IMR-90 (cell line): ENCODE results near the gene CFAP52. TPM values are rescaled to one million over a fixed set of nuclear protein-coding genes. Genes with fewer than 3 reads are reported as not detected.

Source experiments
- ATAC-seq: fragments of 200-7000 bp; cut with Tn5 transposase; 2 replicates; pipeline ENCODE4 v1.9.1; 2020; ENCODE audit warnings: low read depth, mild to moderate bottlenecking, moderate library complexity
- BruUV-seq: library from RNA; stranded (reverse); fragments of 400-500 nt; replicated peaks from 2 replicates; lab custom pipeline; 2021; lab: Mats Ljungman, UMichigan
- CTCF ChIA-PET: fragments of 300-600 bp; formaldehyde crosslinking; extraction: SDS; loops from one replicate; lab custom pipeline; 2021; ENCODE audit warnings: antibody characterized with exemption; lab: Yijun Ruan, JAX
- POLR2A ChIA-PET: fragments of 300-600 bp; sonication (Branson Sonifier 250); formaldehyde crosslinking; loops from one replicate; lab custom pipeline; 2022; ENCODE audit warnings: antibody characterized with exemption; ENCODE audit not compliant: unreplicated experiment; lab: Charles Lee
- DNase-seq: peaks from one replicate; pipeline ENCODE4 v3.0.0; 2013
- H2AFZ ChIP-seq: replicated peaks from 2 replicates; pipeline ENCODE3; 2013; ENCODE audit warnings: low read length, mild to moderate bottlenecking; ENCODE audit not compliant: poor library complexity
- H2AK5ac ChIP-seq: 2 replicates; pipeline ENCODE4 v1.6.1; 2013; ENCODE audit warnings: low read depth, low read length, inconsistent platforms
- H2AK9ac ChIP-seq: replicated peaks from 2 replicates; pipeline ENCODE3; 2013; ENCODE audit warnings: mild to moderate bottlenecking, low read depth, low read length, moderate library complexity; ENCODE audit not compliant: poor library complexity
- H2BK120ac ChIP-seq: 2 replicates; pipeline ENCODE4 v1.6.1; 2013; ENCODE audit warnings: low read depth, low read length, inconsistent platforms
- H2BK15ac ChIP-seq: 3 replicates; pipeline ENCODE4 v1.6.1; 2013; ENCODE audit warnings: low read depth, low read length, inconsistent platforms
- H2BK20ac ChIP-seq: 2 replicates; pipeline ENCODE4 v1.6.1; 2013; ENCODE audit warnings: low read depth, mild to moderate bottlenecking, inconsistent platforms, low read length, moderate library complexity
- H2BK5ac ChIP-seq: 2 replicates; pipeline ENCODE4 v1.6.1; 2013; ENCODE audit warnings: mild to moderate bottlenecking, low read depth, low read length, inconsistent platforms; ENCODE audit not compliant: poor library complexity, severe bottlenecking
- H3K14ac ChIP-seq: replicated peaks from 2 replicates; pipeline ENCODE4 v1.6.1; 2013; ENCODE audit warnings: low read depth, low read length, inconsistent platforms
- H3K18ac ChIP-seq: 2 replicates; pipeline ENCODE4 v1.6.1; 2013; ENCODE audit warnings: low read depth, low read length, control low read depth
- H3K23ac ChIP-seq: 2 replicates; pipeline ENCODE4 v1.6.1; 2013; ENCODE audit warnings: low read depth, low read length, inconsistent platforms
- H3K27ac ChIP-seq: 2 replicates; pipeline ENCODE4 v1.5.1; 2013; ENCODE audit warnings: mild to moderate bottlenecking, control low read depth, low read length; ENCODE audit not compliant: insufficient read depth
- H3K27me3 ChIP-seq: 2 replicates; pipeline ENCODE4 v1.6.1; 2013; ENCODE audit warnings: low read length; ENCODE audit not compliant: control insufficient read depth, insufficient read depth
- H3K36me3 ChIP-seq: 2 replicates; pipeline ENCODE4 v1.6.1; 2013; ENCODE audit warnings: low read length, mixed read lengths; ENCODE audit not compliant: control insufficient read depth, insufficient read depth
- H3K4ac ChIP-seq: 2 replicates; pipeline ENCODE4 v1.6.1; 2013; ENCODE audit warnings: low read depth, low read length, inconsistent platforms
- H3K4me1 ChIP-seq: 2 replicates; pipeline ENCODE4 v1.6.1; 2013; ENCODE audit warnings: low read length, mixed read lengths; ENCODE audit not compliant: control insufficient read depth, insufficient read depth
- H3K4me2 ChIP-seq: 2 replicates; pipeline ENCODE4 v1.6.1; 2013; ENCODE audit warnings: low read depth, mild to moderate bottlenecking, control low read depth, low read length, moderate library complexity
- H3K4me3 ChIP-seq: 2 replicates; pipeline ENCODE4 v1.5.1; 2013; ENCODE audit warnings: low read depth, mild to moderate bottlenecking, control low read depth, low read length, moderate library complexity; ENCODE audit not compliant: insufficient read depth
- H3K56ac ChIP-seq: 2 replicates; pipeline ENCODE4 v1.6.1; 2013; ENCODE audit warnings: low read length, inconsistent platforms; ENCODE audit not compliant: insufficient read depth; ENCODE audit errors: extremely low read depth
- H3K79me1 ChIP-seq, 2 experiments: 2 replicates each; pipeline ENCODE4 v1.6.1; 2013; ENCODE audit warnings: low read length in 2 of 2, inconsistent platforms in 1 of 2, low read depth in 1 of 2
- H3K9ac ChIP-seq: 2 replicates; pipeline ENCODE4 v1.6.1; 2013; ENCODE audit warnings: low read depth, low read length, control low read depth
- H3K9me1 ChIP-seq: 2 replicates; pipeline ENCODE4 v1.6.1; 2013; ENCODE audit warnings: low read length, inconsistent platforms; ENCODE audit not compliant: insufficient read depth
- H3K9me3 ChIP-seq: 2 replicates; pipeline ENCODE4 v1.6.1; 2013; ENCODE audit warnings: low read length; ENCODE audit not compliant: control insufficient read depth, insufficient read depth
- H4K20me1 ChIP-seq: 2 replicates; pipeline ENCODE4 v1.6.1; 2013; ENCODE audit warnings: low read length, inconsistent platforms; ENCODE audit not compliant: insufficient read depth
- H4K5ac ChIP-seq: 2 replicates; pipeline ENCODE4 v1.6.1; 2013; ENCODE audit warnings: mild to moderate bottlenecking, low read depth, low read length, control low read depth
- H4K8ac ChIP-seq, 2 experiments: 2 replicates each; pipeline ENCODE4 v1.6.1; 2013; ENCODE audit warnings: low read depth in 2 of 2, low read length in 2 of 2, control low read depth in 1 of 2, inconsistent platforms in 1 of 2
- H4K91ac ChIP-seq: 2 replicates; pipeline ENCODE4 v1.6.1; 2013; ENCODE audit warnings: low read depth, low read length, inconsistent platforms; ENCODE audit not compliant: insufficient read depth
- MAFK ChIP-seq: IDR thresholded peaks from 2 replicates; pipeline ENCODE4 v1.6.1; 2012; ENCODE audit warnings: low read depth, low read length, improper control_type of control experiment
- RCOR1 ChIP-seq: IDR thresholded peaks from 2 replicates; pipeline ENCODE4 v1.6.1; 2012; ENCODE audit warnings: mild to moderate bottlenecking, low read length, improper control_type of control experiment; ENCODE audit not compliant: insufficient replicate concordance
- WGBS, 2 experiments: methylation state at CpG; one replicate each; pipeline versions ENCODE4 v1.1.5 to v1.1.7; 2013; ENCODE audit warnings: missing lambda C conversion rate in 2 of 2; ENCODE audit not compliant: insufficient read length in 1 of 2; ENCODE audit errors: extremely low coverage in 2 of 2; 5-methylcytosine and 5-hydroxymethylcytosine counted together
- dilution Hi-C: fragments of 300-500 bp; cut with HindIII; formaldehyde crosslinking; loops from one replicate; pipeline ENCODE4 v1.14.3; 2018; ENCODE audit warnings: low sequenced_read_pairs; ENCODE audit not compliant: unreplicated experiment
- in situ Hi-C: fragments of 300-500 bp; cut with MboI; formaldehyde crosslinking; loops from 3 replicates; pipeline ENCODE4 v1.14.3; 2019; ENCODE audit warnings: low sequenced_read_pairs, inconsistent platforms, mixed read lengths
- intact Hi-C: fragments of 100-400 bp; cut with micrococcal nuclease; formaldehyde crosslinking; loops from 2 replicates; pipeline ENCODE4 v1.10.0; 2022
- polyA plus RNA-seq, 3 experiments: library from polyadenylated mRNA; depleted of rRNA; stranded (reverse); fragments of >200 nt; gene quantifications; 2 replicates each; pipeline ENCODE4 v1.2.3, GENCODE V29; 2012; ENCODE audit warnings: low replicate concordance in 1 of 3
- total RNA-seq: library from RNA; depleted of rRNA; stranded (reverse); fragments of >200 nt; gene quantifications from 2 replicates; pipeline ENCODE4 v1.2.3, GENCODE V29; 2012

The CFAP52 gene
- total and polyA plus RNA-seq, 2 of the 4 experiments (the other 2 are of a cell fraction) = 0.22 TPM; not detected in 1

DNA sequence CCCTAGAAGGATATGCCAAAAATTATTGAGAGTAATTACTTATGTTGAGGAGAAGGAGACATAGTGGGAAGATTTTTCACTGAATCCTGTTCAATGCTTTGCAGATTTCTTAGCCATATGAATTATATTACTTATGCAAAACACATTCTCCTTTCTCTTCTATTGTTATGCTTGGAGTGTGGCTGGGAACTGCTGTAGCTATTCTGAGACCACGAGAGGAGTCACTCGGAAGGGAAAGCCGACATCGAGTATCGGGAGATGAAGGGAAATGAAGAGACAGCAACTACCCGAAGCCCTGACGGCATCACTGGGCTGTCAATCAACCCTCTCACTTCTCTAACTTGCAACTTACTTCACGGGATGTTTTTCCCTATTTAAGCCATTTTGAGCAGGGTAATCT lies 40.4 kb upstream of the CFAP52 start:
- Histone ChIP-seq H3K9ac (no peak overlapping the region), H2AFZ (no peak overlapping the region), H2BK120ac (no peak overlapping the region), H3K4me3 (no peak overlapping the region), H3K4me2 (no peak overlapping the region), H3K9me3 (no peaks in the 10 kb centered on the region), H3K56ac (no peak overlapping the region), H2BK5ac (no peak overlapping the region), H3K4me1 (no peaks in the 10 kb centered on the region), H3K4ac (no peak overlapping the region), H3K27me3 (no peaks in the 10 kb centered on the region), H2BK15ac (no peak overlapping the region), H2BK20ac (no peak overlapping the region), H3K9me1 (no peaks in the 10 kb centered on the region; the same call in 1 of the 2 replicates), H4K91ac (no peak overlapping the region), H3K27ac (no peak overlapping the region), H4K8ac (no peak overlapping the region), H4K20me1 (no peaks in the 10 kb centered on the region), H2AK9ac (no peak overlapping the region), H2AK5ac (no peak overlapping the region), H4K5ac (no peak overlapping the region), H3K18ac (no peak overlapping the region), H3K14ac (no peak overlapping the region), H3K23ac (no peak overlapping the region), H3K36me3 (peaks cover 4% of the 10 kb centered on the region), H3K79me1 (no peaks in the 10 kb centered on the region)
- WGBS, 2 experiments = no CpG with 5 or more reads among the region's 8 CpGs
- CTCF ChIA-PET = no interaction called here
- no peak for ATAC-seq
- DNase-seq = no peak
- in situ Hi-C loops (loop anchor here (25.0 kb wide), 1 partner anchor 749 kb away; the partner anchor contains the start of gene MFSD6L), intact Hi-C loops (no loop called here), dilution Hi-C loops (no loop called here)
- POLR2A ChIA-PET = no interaction called here
- no TSS peak for BruUV-seq
- TF ChIP-seq RCOR1 (no peak), MAFK (no peak)
